Mammary epithelial cell (primary cell): Measurements from ENCODE around the gene TEX19.

Experiments used
- EZH2 ChIP-seq: IDR thresholded peaks from 2 replicates; pipeline ENCODE4 v1.6.1; 2012; ENCODE audit warnings: low read length, inconsistent platforms, borderline replicate concordance
- TF ChIP-seq, protein P1 (sequence below), 2 donors: IDR thresholded peaks in 1 of 2; conservative IDR thresholded peaks in 1 of 2; 2 replicates each; pipeline ENCODE4 v1.5.1; 2011 to 2012; ENCODE audit warnings: inconsistent platforms in 2 of 2, low read length in 2 of 2, mild to moderate bottlenecking in 2 of 2, control low read depth in 1 of 2, low read depth in 1 of 2; ENCODE audit not compliant: insufficient read depth in 1 of 2; ENCODE audit errors: extremely low read depth in 1 of 2

DNA sequence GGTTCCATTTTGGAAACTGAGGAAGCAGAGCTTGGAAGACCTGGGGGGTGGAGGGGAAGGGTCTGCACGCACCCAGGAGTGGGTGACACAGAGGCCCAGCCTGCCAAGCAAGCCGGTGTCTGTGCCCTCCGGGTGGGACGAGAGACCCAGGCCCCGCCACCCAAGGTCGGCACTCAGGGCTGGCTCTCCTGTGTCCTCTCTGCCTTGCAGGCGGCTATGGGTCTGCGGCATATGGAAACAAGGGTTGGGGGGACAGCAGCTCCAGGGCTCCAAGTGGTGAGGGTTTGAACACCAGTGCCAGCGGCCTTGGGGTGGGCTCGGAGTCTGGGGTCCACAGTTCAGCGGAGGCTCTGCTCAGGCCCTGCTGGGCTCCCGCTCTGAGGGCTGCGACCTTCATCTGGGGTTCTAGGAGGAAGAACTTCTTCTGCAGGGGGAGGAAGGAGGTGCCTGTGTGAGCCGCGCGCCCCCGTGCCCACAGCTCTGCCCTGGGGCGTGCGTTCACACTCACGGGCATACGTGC lies 37.0 kb upstream of the TEX19 start:
- TF ChIP-seq, protein P1, sequence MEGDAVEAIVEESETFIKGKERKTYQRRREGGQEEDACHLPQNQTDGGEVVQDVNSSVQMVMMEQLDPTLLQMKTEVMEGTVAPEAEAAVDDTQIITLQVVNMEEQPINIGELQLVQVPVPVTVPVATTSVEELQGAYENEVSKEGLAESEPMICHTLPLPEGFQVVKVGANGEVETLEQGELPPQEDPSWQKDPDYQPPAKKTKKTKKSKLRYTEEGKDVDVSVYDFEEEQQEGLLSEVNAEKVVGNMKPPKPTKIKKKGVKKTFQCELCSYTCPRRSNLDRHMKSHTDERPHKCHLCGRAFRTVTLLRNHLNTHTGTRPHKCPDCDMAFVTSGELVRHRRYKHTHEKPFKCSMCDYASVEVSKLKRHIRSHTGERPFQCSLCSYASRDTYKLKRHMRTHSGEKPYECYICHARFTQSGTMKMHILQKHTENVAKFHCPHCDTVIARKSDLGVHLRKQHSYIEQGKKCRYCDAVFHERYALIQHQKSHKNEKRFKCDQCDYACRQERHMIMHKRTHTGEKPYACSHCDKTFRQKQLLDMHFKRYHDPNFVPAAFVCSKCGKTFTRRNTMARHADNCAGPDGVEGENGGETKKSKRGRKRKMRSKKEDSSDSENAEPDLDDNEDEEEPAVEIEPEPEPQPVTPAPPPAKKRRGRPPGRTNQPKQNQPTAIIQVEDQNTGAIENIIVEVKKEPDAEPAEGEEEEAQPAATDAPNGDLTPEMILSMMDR (conservative IDR thresholded peaks at IDR 0.05 in 1 of 2, IDR thresholded peaks at IDR 0.05 in 1 of 2; ENCODE audit: extremely low read depth in 1 of 2, insufficient read depth in 1 of 2, low read depth in 1 of 2, low read length in 2 of 2) = no peak
- TF ChIP-seq EZH2 = no peak
